ENCODE measurements around the gene RAB40B.

Gene RAB40B

DNA sequence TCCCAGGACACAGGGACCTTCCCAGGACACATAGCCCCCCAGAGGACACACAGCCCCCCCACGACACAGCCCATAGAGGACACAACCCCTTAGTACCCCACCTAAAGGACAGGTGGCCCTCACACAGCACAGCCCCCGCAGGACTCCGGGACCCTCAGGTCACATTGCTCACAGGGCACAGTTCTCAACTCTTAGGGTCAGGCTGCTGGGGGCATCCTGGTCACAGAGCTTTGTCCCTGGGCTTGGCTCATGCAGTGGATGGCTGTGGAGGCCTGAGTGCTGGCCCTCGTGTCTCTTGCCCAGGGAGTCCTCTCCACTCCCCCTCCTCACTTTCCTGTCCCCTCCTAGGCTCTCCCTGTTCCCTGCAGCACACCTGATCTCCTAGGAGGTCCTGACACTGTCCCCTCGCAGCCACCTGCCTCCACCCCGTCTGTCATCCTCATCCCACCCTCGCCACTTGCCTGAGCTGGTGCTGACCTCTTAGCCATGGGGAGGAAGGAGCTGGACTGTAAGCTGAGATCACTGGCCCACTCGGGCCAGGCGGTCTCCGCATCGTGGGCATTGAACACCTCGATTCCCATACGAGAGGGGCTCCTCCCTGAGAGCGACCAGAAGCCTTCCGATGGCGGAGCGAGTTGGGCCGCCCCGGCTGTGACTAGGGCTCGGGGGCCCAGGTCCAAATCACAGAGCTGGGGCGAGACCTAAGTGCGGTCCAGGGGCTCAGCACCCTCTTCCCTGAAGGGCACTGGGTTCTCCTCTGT lies 48.8 kb downstream of the RAB40B start:
- no peak for DNase-seq (ENCODE audit: low spot score)

DNA sequence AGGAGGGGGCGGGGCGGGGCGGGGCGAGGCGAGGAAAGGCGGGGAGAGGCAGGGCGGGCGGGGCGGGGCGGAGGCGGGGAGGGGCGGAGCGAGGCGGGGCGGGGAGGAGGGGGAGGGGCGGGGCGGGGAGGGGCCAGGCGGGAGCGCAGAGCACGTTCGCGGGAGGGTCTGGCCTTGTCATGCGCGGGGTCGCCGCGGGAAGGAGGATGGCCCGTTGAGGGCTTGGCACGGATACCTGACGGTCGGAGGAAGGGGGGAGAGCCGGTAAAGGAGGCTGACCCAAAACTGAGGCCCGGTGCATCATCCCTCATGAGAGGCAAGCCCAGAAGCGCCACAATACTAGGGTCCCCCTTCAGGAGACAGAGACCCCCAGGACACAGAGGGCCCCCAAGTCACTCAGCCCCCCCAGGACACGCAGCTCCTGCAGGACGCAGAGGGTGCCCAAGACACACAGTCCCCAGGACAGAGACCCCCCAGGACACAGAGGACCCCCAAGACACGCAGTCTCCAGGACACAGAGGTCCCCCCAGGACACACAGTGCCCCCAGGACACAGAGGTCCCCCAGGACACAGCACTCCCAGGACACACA lies 49.7 kb downstream of the RAB40B start:
- DNase-seq (ENCODE audit: low spot score), result no peak

- DNase-seq (ENCODE audit: low spot score), result peak; percentile 89
Measured at GRCh38 chr17:82648165-82648668, 50.3 kb downstream of the RAB40B start, which contains the start of gene WDR45B. Gene WDR45B (minus strand): TSS chr17:82648444. CDS start chr17:82648340, 104 bp downstream.

DNA sequence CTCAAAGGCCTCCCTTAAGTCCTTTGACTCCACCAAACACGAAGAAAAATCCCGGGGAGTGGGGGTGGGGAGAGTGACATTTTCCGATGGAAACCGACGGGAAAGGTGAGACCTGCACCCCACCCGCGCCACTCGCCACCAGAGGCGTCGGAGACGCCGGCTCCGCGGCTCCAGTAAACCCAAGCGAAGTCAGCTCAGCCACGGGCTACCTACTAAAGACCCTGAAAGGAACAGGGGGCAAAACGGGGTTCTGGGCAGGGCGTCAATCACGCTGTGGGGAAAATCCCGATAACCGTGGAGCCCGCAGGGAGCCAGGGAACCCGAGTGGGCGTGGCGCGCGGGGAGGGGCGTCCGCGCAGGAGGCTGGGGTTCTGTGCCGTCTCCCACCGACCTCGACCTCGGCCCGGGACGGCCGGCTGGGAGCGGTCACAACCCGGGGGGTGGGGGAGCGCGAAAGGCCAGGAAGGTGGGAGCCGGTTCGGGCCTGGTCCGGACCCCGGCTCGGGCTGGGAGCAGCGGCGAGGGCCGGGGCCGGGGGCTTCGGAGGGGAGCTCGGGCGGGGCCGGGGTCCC lies 50.8 kb downstream of the RAB40B start:
- DNase-seq (ENCODE audit: low spot score), result peak; percentile 20

DNA sequence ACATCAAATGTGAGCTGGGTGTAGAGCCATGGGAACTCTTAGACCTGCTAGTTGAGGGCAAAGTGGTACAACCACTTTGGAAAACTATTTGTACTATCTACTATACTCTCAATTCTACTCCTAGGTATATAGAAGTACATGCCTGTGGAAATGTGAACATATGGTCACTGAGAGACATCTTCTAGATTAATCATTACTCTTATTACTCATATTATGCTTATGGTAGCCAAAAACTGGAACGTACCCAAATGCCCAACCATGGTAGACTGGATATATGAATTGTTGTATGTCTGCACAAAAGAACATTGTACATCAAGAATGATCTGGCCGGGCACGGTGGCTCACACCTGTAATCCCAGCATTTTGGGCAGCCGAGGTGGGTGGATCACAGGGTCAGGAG lies 53.0 kb downstream of the RAB40B start:
- no peak for DNase-seq (ENCODE audit: low spot score)

DNA sequence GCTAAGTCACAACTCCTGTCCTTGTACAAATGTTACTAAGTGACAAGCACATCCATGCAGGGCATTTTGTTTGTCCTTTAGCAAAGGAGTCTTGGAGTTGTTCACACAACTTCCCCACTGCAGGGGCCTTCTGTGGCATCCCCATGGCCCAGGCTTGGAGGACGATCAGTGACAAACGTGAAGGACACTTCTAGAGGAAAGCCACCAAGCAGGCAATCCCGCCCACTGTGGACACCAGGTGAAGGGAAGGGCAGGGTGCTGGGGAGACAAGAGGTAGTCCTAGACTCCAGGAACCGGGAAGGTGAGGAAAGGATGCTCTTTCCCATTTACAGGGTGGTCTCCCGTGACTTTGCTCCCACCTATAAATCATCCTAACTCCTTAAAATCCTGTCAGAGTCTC lies 54.4 kb downstream of the RAB40B start:
- DNase-seq (ENCODE audit: low spot score), result no peak

DNA sequence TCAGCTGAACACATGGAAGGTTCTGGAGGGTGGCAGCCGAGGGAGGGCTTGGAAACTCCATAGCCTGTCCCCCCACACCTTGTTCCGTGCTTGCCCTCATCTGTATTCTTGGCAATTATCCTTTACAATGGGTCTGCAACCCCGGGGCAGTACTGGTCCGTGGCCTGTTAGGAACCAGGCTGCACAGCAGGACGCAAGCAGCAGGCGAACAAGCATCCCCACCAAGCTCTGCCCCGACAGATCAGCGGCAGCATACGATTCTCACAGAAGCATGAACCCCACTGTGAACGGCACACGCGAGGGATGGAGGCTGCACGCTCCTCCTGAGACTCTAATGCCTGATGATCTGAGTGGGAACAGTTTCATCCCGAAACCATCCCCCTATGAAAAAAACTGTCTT lies 56.5 kb downstream of the RAB40B start:
- no peak for DNase-seq (ENCODE audit: low spot score)

GRCh38 chr17:82640036-82640435 lies 58.5 kb downstream of the RAB40B start:
- DNase-seq (ENCODE audit: low spot score), result no peak

DNA sequence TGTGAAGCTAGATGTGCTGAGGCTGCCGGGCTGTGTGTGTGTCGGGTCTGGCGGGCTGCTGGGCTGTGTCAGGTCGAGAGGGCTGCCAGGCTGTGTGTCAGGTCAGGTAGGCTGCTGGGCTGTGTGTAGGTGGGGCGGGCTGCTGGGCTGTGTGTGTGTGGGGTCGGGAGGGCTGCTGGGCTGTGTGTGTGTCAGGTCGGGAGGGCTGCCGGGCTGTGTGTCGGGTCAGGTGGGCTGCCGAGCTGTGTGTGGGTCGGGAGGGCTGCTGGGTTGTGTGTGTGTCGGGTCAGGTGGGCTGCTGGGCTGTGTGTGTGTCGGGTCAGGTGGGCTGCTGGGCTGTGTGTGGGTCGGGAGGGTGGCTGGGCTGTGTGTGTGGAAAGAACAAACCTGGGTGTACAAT lies 58.9 kb downstream of the RAB40B start:
- no peak for DNase-seq (ENCODE audit: low spot score)

DNA sequence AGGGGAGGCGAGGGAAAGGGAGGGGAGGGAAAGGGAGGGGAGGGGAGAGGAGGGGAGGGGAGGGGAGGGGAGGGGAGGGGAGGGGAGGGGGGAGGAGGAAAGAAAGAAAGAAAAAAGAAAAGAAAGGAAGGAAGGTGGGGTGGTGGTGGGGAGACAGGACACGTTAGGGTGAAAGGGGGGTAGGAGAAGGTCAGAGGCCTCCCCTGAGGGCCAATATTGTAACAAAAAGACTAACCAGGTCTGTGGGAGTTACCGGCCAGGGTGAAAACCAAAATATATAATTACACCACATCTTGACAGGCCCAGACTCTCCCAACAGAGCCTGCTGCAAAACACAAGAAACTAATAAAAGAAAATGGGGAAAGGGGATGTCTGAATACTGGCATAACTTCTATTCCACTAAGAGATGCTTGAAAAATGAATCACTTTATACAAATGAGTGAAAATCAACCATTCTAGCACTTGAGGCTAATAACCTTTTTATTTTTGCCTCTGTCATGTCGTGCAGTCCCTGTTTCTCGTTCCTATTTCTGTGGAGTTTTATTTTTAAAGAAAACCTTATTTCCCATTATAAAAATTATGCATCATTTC lies 60.2 kb downstream of the RAB40B start:
- no peak for DNase-seq (ENCODE audit: low spot score)

GRCh38 chr17:82636626-82637598 lies 61.6 kb downstream of the RAB40B start:
- no peak for DNase-seq (ENCODE audit: low spot score)

DNA sequence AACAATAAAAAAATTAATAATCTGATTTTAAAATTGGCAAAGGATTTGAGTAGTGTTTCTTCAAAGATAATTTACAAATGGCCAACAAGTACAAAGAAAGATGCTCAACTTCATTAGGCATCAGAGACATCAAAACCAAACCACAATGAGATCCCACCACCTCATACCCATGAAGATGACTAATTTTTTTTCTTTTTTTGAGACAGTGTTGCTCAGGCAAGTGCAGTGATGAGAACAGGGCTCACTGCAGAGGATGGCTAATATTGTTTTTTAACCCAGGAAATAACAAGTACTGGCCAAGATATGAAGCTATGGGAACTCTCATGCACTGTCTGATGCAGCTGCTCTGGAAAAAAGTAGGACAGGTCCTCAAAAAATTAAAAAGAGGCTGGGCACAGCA lies 65.2 kb downstream of the RAB40B start:
- DNase-seq (ENCODE audit: low spot score), result no peak

DNA sequence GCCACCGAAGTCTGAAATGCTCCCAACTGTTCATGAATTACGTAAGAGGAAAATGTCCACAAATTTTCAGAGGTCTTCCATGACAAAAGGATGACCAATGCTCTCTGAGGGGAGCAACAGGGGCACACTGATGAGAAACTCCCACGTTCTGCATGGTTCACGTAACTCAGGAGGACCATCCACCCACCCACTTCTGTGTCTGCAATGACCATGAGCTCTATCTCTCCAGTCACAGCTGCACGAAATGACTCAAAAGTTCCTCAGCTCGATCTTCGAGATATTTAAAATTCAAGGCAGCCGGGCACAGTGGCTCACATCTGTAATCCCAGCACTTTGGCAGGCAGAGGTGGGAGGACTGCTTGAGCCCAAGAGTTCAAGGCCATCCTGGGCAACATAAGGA lies 66.0 kb downstream of the RAB40B start:
- no peak for DNase-seq (ENCODE audit: low spot score)

- DNase-seq (ENCODE audit: low spot score), result no peak
Measured at GRCh38 chr17:82631544-82631943, 67.0 kb downstream of the RAB40B start.

GRCh38 chr17:82630212-82630611 lies 68.3 kb downstream of the RAB40B start:
- no peak for DNase-seq (ENCODE audit: low spot score)

DNA sequence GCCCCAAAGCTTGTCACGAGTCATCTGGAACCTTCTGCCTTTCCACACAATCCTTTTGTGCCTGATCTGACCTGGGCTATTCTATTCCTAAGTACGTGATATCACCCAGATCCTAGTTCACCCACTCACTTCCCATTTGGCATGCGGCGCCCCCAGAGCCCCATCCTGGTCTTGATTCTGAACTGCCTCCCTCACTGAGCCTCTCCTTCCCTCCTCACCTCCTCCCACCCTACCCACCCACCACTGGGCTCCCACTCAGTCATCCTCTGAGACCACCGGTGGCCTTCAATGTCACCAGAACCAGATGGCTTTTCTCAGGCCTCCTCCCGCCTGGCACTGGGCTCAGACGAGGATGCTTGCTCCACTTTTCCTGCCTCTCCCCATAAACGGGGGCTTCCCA lies 68.8 kb downstream of the RAB40B start:
- DNase-seq (ENCODE audit: low spot score), result no peak

DNA sequence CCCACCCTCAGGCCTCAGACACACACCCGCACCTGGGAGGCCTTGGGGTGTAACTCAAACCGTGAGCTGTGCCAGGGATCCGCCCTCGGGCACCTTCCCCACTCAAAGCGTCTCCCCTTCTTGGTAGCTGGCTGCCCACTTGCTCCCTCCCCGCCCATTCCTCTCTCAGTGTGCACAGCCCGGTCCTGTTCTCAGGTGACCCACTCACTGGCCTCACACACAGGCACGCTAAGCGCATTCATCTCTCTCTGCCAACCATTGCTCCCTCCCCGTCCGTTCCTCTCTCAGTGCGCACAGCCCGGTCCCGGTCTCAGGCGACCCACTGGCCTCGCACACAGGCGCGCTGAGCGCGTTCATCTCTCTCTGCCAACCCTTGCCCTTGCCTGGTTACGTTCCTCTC lies 71.1 kb downstream of the RAB40B start:
- DNase-seq (ENCODE audit: low spot score), result no peak

GRCh38 chr17:82623707-82624106 lies 74.8 kb downstream of the RAB40B start:
- no peak for DNase-seq (ENCODE audit: low spot score)

- no peak for DNase-seq (ENCODE audit: low spot score)
Measured at GRCh38 chr17:82619641-82620040, 78.9 kb downstream of the RAB40B start.

GRCh38 chr17:82619211-82619610 lies 79.3 kb downstream of the RAB40B start:
- no peak for DNase-seq (ENCODE audit: low spot score)

- DNase-seq (ENCODE audit: low spot score), result no peak
Measured at GRCh38 chr17:82616021-82616711, 82.3 kb downstream of the RAB40B start.

Measured in CD4-positive, alpha-beta T cell treated with Interleukin-15 for 4 hours (primary cell).